ENCODE results near the gene MEI4.
"Not testable (repeated sequence)": the region's sequence is repeated elsewhere in the genome, so short reads cannot be mapped to it uniquely, and the experiment has no call there.

The MEI4 gene

GRCh38 chr6:77816766-77817270 is 164.0 kb downstream of the MEI4 start:
- no peak overlapping the region for H3K27ac ChIP-seq (ENCODE audit: low read depth, low read length)
- H2BK15ac ChIP-seq (replicated peaks; ENCODE audit: low read depth) = no peak overlapping the region
- no CpG with 5 or more reads among the region's 2 CpGs for WGBS (ENCODE audit: extremely low coverage, insufficient coverage, low lambda C conversion rate)

DNA sequence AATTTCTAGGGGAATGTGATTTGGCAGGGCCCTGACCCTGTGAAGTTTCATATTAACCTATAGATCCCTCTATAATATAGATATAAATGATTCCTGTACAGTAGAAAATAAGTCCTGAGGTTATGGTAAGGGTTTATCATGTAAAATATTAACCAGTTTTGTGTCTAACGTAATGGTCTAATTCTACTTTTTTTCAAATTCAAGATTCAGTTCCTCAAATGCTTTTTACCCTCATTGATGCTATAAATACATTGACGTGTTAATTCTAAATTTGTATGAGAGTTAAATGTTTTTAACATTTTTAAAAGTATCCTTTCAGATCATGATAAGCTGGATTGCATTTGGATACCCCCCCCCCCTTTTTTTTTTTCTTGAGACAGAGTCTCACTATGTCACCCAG is 169.4 kb downstream of the MEI4 start:
- H2BK15ac ChIP-seq (replicated peaks; ENCODE audit: low read depth) = no peak overlapping the region
- H3K79me2 ChIP-seq (ENCODE audit: control insufficient read depth, insufficient read depth, low read length) = no peaks in the 10 kb centered on the region
- no peak overlapping the region for H3K9ac ChIP-seq (ENCODE audit: low read length)
- H4K8ac ChIP-seq (ENCODE audit: low read depth, low read length) = no peak overlapping the region
- H3K27ac ChIP-seq (ENCODE audit: low read depth, low read length) = no peak overlapping the region
- no peak overlapping the region for H3K23ac ChIP-seq (ENCODE audit: low read length)
- no peak overlapping the region for H4K5ac ChIP-seq (ENCODE audit: low read length)
- H3K27me3 ChIP-seq (ENCODE audit: insufficient read depth, low read length, poor library complexity) = no peaks in the 10 kb centered on the region
- H3K4me3 ChIP-seq (ENCODE audit: low read length) = no peak overlapping the region
- H3K79me1 ChIP-seq (ENCODE audit: low read length) = no peaks in the 10 kb centered on the region
- no CpG with 5 or more reads among the region's 2 CpGs for WGBS (ENCODE audit: extremely low coverage, insufficient coverage, low lambda C conversion rate)
- no peaks in the 10 kb centered on the region for H3K36me3 ChIP-seq (ENCODE audit: control insufficient read depth, insufficient read depth, low read length)
- no peak overlapping the region for H3K4me2 ChIP-seq (ENCODE audit: low read length)
- DNase-seq = no peak
- H3K18ac ChIP-seq (ENCODE audit: low read length) = no peak overlapping the region
- H3K4ac ChIP-seq (ENCODE audit: low read depth, low read length) = no peak overlapping the region
- H2AK5ac ChIP-seq (ENCODE audit: low read length) = no peak overlapping the region
- no peak overlapping the region for H2BK5ac ChIP-seq (ENCODE audit: low read length)
- no peak overlapping the region for H3K56ac ChIP-seq (ENCODE audit: low read length)
- H2BK120ac ChIP-seq (ENCODE audit: low read depth, low read length) = no peak overlapping the region
- no peaks in the 10 kb centered on the region for H3K4me1 ChIP-seq (ENCODE audit: control insufficient read depth, low read depth, low read length)

More at GRCh38 chr6:77816766-77817270, 164.0 kb downstream of the MEI4 start:
- no peaks in the 10 kb centered on the region for H3K79me2 ChIP-seq (ENCODE audit: control insufficient read depth, insufficient read depth, low read length)
- H3K23ac ChIP-seq (ENCODE audit: low read length) = no peak overlapping the region
- no peak overlapping the region for H3K4me3 ChIP-seq (ENCODE audit: low read length)
- H3K4ac ChIP-seq (ENCODE audit: low read depth, low read length) = no peak overlapping the region
- no peaks in the 10 kb centered on the region for H3K4me1 ChIP-seq (ENCODE audit: control insufficient read depth, low read depth, low read length)
- H4K8ac ChIP-seq (ENCODE audit: low read depth, low read length) = no peak overlapping the region
- no peak overlapping the region for H3K56ac ChIP-seq (ENCODE audit: low read length)
- no peaks in the 10 kb centered on the region for H3K79me1 ChIP-seq (ENCODE audit: low read length)
- H3K9ac ChIP-seq (ENCODE audit: low read length) = no peak overlapping the region
- no peaks in the 10 kb centered on the region for H3K27me3 ChIP-seq (ENCODE audit: insufficient read depth, low read length, poor library complexity)
- no peak overlapping the region for H2BK5ac ChIP-seq (ENCODE audit: low read length)
- DNase-seq = no peak
- H3K18ac ChIP-seq (ENCODE audit: low read length) = no peak overlapping the region
- no peak overlapping the region for H4K5ac ChIP-seq (ENCODE audit: low read length)
- no peak overlapping the region for H2BK120ac ChIP-seq (ENCODE audit: low read depth, low read length)
- H2AK5ac ChIP-seq (ENCODE audit: low read length) = no peak overlapping the region
- no peak overlapping the region for H3K4me2 ChIP-seq (ENCODE audit: low read length)
- H3K36me3 ChIP-seq (ENCODE audit: control insufficient read depth, insufficient read depth, low read length) = no peaks in the 10 kb centered on the region

DNA sequence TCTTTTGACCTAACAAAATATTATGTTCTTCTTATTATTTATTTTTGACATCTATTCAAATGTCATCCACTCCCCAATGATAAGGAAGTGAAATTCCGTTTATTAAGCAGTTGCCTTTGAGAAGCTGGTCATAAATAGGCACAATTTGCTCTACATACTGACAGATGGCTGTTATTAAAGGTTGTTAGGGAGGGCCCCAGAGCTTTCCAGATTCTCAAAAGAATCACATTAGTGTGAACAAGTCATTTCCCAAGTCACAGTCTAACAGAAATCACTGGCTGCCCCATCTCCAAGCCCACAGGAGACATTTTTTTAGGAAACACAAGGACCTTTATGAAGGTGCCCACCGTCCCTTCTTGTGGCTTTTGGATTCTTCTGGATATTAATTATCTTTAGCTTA is 172.4 kb downstream of the MEI4 start:
- no peak overlapping the region for H3K4ac ChIP-seq (ENCODE audit: low read depth, low read length)
- no peak overlapping the region for H2BK120ac ChIP-seq (ENCODE audit: low read depth, low read length)
- no peak overlapping the region for H3K56ac ChIP-seq (ENCODE audit: low read length)
- H3K4me2 ChIP-seq (ENCODE audit: low read length) = no peak overlapping the region
- no peaks in the 10 kb centered on the region for H3K36me3 ChIP-seq (ENCODE audit: control insufficient read depth, insufficient read depth, low read length)
- H4K8ac ChIP-seq (ENCODE audit: low read depth, low read length) = no peak overlapping the region
- no peak overlapping the region for H3K27ac ChIP-seq (ENCODE audit: low read depth, low read length)
- H3K79me2 ChIP-seq (ENCODE audit: control insufficient read depth, insufficient read depth, low read length) = no peaks in the 10 kb centered on the region
- H3K23ac ChIP-seq (ENCODE audit: low read length) = no peak overlapping the region
- H2BK15ac ChIP-seq (replicated peaks; ENCODE audit: low read depth) = no peak overlapping the region
- H3K4me1 ChIP-seq (ENCODE audit: control insufficient read depth, low read depth, low read length) = no peaks in the 10 kb centered on the region
- no peak overlapping the region for H3K18ac ChIP-seq (ENCODE audit: low read length)
- no peak overlapping the region for H3K9ac ChIP-seq (ENCODE audit: low read length)
- no peak overlapping the region for H4K5ac ChIP-seq (ENCODE audit: low read length)
- H2BK5ac ChIP-seq (ENCODE audit: low read length) = no peak overlapping the region
- no peak for DNase-seq
- H2AK5ac ChIP-seq (ENCODE audit: low read length) = no peak overlapping the region
- no peaks in the 10 kb centered on the region for H3K27me3 ChIP-seq (ENCODE audit: insufficient read depth, low read length, poor library complexity)
- no CpG with 5 or more reads among the region's 2 CpGs for WGBS (ENCODE audit: extremely low coverage, insufficient coverage, low lambda C conversion rate)
- no peak overlapping the region for H3K4me3 ChIP-seq (ENCODE audit: low read length)
- H3K79me1 ChIP-seq (ENCODE audit: low read length) = no peaks in the 10 kb centered on the region

DNA sequence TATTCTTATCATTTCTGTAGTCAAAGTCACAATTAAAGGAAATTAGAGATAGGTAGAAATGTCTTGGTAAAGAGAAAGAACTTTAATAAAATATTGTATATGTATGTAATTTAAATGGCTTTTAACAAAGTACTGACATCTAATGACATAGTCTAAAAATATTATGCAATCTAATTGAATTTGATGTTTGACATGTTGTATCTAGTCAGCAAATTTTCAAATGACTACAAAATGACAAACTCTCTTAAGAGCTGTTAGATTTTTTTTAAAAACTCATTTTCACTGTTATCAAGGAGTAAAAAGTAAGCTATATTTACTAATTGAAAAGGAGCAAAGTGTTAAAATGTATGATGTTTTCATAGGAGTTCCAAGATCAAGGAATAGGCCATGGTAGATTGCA is 176.9 kb downstream of the MEI4 start:
- no peaks in the 10 kb centered on the region for H3K79me1 ChIP-seq (ENCODE audit: low read length)
- H3K23ac ChIP-seq (ENCODE audit: low read length) = no peak overlapping the region
- H3K27ac ChIP-seq (ENCODE audit: low read depth, low read length) = no peak overlapping the region
- H2BK120ac ChIP-seq (ENCODE audit: low read depth, low read length) = no peak overlapping the region
- no peak overlapping the region for H3K4me2 ChIP-seq (ENCODE audit: low read length)
- no peak overlapping the region for H3K18ac ChIP-seq (ENCODE audit: low read length)
- no peak overlapping the region for H3K56ac ChIP-seq (ENCODE audit: low read length)
- no peak overlapping the region for H3K9ac ChIP-seq (ENCODE audit: low read length)
- H3K36me3 ChIP-seq (ENCODE audit: control insufficient read depth, insufficient read depth, low read length) = no peaks in the 10 kb centered on the region
- H4K5ac ChIP-seq (ENCODE audit: low read length) = no peak overlapping the region
- H4K8ac ChIP-seq (ENCODE audit: low read depth, low read length) = no peak overlapping the region
- H3K27me3 ChIP-seq (ENCODE audit: insufficient read depth, low read length, poor library complexity) = no peaks in the 10 kb centered on the region
- no peak overlapping the region for H2BK15ac ChIP-seq (replicated peaks; ENCODE audit: low read depth)
- H2BK5ac ChIP-seq (ENCODE audit: low read length) = no peak overlapping the region
- no peak overlapping the region for H2AK5ac ChIP-seq (ENCODE audit: low read length)
- no peak overlapping the region for H3K4me3 ChIP-seq (ENCODE audit: low read length)
- no peaks in the 10 kb centered on the region for H3K79me2 ChIP-seq (ENCODE audit: control insufficient read depth, insufficient read depth, low read length)
- H3K4ac ChIP-seq (ENCODE audit: low read depth, low read length) = no peak overlapping the region
- DNase-seq = no peak
- H3K4me1 ChIP-seq (ENCODE audit: control insufficient read depth, low read depth, low read length) = no peaks in the 10 kb centered on the region

DNA sequence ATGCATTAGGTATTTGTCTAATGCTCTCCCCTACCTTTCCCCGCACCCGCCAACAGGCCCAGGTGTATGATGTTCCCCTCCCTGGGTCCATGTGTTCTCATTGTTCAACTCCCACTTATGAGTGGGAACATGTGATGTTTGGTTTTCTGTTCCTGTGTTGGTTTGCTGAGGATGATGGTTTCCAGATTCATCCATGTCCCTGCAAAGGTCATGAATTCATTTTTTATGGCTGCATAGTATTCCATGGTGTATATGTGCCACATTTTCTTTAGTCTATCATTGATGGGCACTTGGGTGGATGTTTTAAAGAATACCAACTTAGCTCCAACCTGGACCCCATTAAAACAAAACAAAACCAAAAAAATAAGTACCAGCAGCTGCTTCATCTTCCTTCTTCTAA is 180.9 kb downstream of the MEI4 start:
- H3K4me1 ChIP-seq (ENCODE audit: control insufficient read depth, low read depth, low read length); H3K27me3 ChIP-seq (ENCODE audit: insufficient read depth, low read length, poor library complexity); H2AK5ac ChIP-seq (ENCODE audit: low read length); H4K8ac ChIP-seq (ENCODE audit: low read depth, low read length); H3K4ac ChIP-seq (ENCODE audit: low read depth, low read length); H3K9ac ChIP-seq (ENCODE audit: low read length); H3K4me2 ChIP-seq (ENCODE audit: low read length); H3K36me3 ChIP-seq (ENCODE audit: control insufficient read depth, insufficient read depth, low read length); H3K79me1 ChIP-seq (ENCODE audit: low read length); H3K56ac ChIP-seq (ENCODE audit: low read length); DNase-seq; H2BK5ac ChIP-seq (ENCODE audit: low read length); H2BK120ac ChIP-seq (ENCODE audit: low read depth, low read length); H3K79me2 ChIP-seq (ENCODE audit: control insufficient read depth, insufficient read depth, low read length); H4K5ac ChIP-seq (ENCODE audit: low read length); H3K18ac ChIP-seq (ENCODE audit: low read length); H3K4me3 ChIP-seq (ENCODE audit: low read length); H3K27ac ChIP-seq (ENCODE audit: low read depth, low read length); H2BK15ac ChIP-seq (replicated peaks; ENCODE audit: low read depth); H3K23ac ChIP-seq (ENCODE audit: low read length): not testable (repeated sequence)
- no CpG with 5 or more reads among the region's 2 CpGs for WGBS (ENCODE audit: extremely low coverage, insufficient coverage, low lambda C conversion rate)

DNA sequence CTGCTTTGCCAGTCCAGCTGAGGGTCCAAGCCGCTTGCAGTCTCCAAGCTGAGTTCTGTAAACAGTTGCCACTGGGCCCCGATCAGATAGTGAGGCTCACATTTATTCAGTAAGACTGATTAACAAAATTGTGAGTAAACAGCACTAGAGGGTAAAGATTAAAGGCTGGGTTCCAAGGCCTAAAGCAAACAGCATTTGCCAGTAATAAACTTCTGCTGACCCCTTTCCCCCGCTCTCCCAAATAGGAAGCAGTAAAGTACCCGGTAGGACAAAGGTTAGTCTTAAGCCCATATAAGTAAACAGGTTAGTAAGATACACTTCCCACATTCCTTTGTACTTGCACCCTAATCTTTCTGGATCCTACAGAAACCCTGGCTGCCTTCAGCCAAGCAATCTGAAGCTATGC is 181.8 kb downstream of the MEI4 start:
- no peaks in the 10 kb centered on the region for H3K36me3 ChIP-seq (ENCODE audit: control insufficient read depth, insufficient read depth, low read length)
- no peak for DNase-seq
- WGBS (ENCODE audit: extremely low coverage, insufficient coverage, low lambda C conversion rate) = no CpG with 5 or more reads among the region's 4 CpGs

More for the DNA sequence above, 181.8 kb downstream of the MEI4 start:
- H3K27ac ChIP-seq (ENCODE audit: low read depth, low read length) = no peak overlapping the region
- no peaks in the 10 kb centered on the region for H3K79me1 ChIP-seq (ENCODE audit: low read length)
- no peak overlapping the region for H2BK15ac ChIP-seq (replicated peaks; ENCODE audit: low read depth)
- no peaks in the 10 kb centered on the region for H3K4me1 ChIP-seq (ENCODE audit: control insufficient read depth, low read depth, low read length)
- H3K79me2 ChIP-seq (ENCODE audit: control insufficient read depth, insufficient read depth, low read length) = no peaks in the 10 kb centered on the region
- no peaks in the 10 kb centered on the region for H3K27me3 ChIP-seq (ENCODE audit: insufficient read depth, low read length, poor library complexity)
- no peak overlapping the region for H4K8ac ChIP-seq (ENCODE audit: low read depth, low read length)
- no peak overlapping the region for H4K5ac ChIP-seq (ENCODE audit: low read length)
- no peak overlapping the region for H3K23ac ChIP-seq (ENCODE audit: low read length)
- no peak overlapping the region for H2BK120ac ChIP-seq (ENCODE audit: low read depth, low read length)
- H2BK5ac ChIP-seq (ENCODE audit: low read length) = no peak overlapping the region
- H3K56ac ChIP-seq (ENCODE audit: low read length) = no peak overlapping the region
- H2AK5ac ChIP-seq (ENCODE audit: low read length) = no peak overlapping the region
- H3K18ac ChIP-seq (ENCODE audit: low read length) = no peak overlapping the region
- H3K4ac ChIP-seq (ENCODE audit: low read depth, low read length) = no peak overlapping the region
- H3K4me2 ChIP-seq (ENCODE audit: low read length) = no peak overlapping the region
- H3K9ac ChIP-seq (ENCODE audit: low read length) = no peak overlapping the region
- H3K4me3 ChIP-seq (ENCODE audit: low read length) = no peak overlapping the region

Data from mesendoderm (in vitro differentiated cells).